GM03348 (cell line): Measurements from ENCODE around the gene CXCL3.

ENCODE experiments used
- DNase-seq: peaks from one replicate; pipeline ENCODE4 v3.0.0; 2012; ENCODE audit warnings: low spot score

Gene CXCL3

GRCh38 chr4:74055498-74055897 lies 17.0 kb upstream of the CXCL3 start:
- DNase-seq: no peak

GRCh38 chr4:74055096-74055495 lies 16.6 kb upstream of the CXCL3 start:
- no peak for DNase-seq

- no peak for DNase-seq
Measured at GRCh38 chr4:74054483-74055047, 16.1 kb upstream of the CXCL3 start.

- DNase-seq: no peak
Measured at GRCh38 chr4:74047152-74047551, 8.7 kb upstream of the CXCL3 start.

- DNase-seq: no peak
Measured at GRCh38 chr4:74045772-74046171, 7.3 kb upstream of the CXCL3 start.

GRCh38 chr4:74045247-74045646 lies 6.8 kb upstream of the CXCL3 start:
- no peak for DNase-seq

GRCh38 chr4:74044677-74045076 lies 6.2 kb upstream of the CXCL3 start:
- DNase-seq: peak; percentile 16

- no peak for DNase-seq
Measured at GRCh38 chr4:74042681-74043080, 4.2 kb upstream of the CXCL3 start.

- DNase-seq: no peak
Measured at GRCh38 chr4:74041418-74041817, 2.9 kb upstream of the CXCL3 start.

- DNase-seq: no peak
Measured at GRCh38 chr4:74039315-74039763, 850 bp upstream of the CXCL3 start.

- no peak for DNase-seq
Measured at GRCh38 chr4:74038086-74038424, 434 bp downstream of the CXCL3 start.

- no peak for DNase-seq
Measured at GRCh38 chr4:74037076-74037955, 1.2 kb downstream of the CXCL3 start.

- peak; percentile 11 for DNase-seq
Measured at GRCh38 chr4:74033739-74034138, 4.8 kb downstream of the CXCL3 start.

- DNase-seq: no peak
Measured at GRCh38 chr4:74032064-74032463, 6.4 kb downstream of the CXCL3 start.

GRCh38 chr4:74031576-74031975 lies 6.9 kb downstream of the CXCL3 start:
- no peak for DNase-seq

- no peak for DNase-seq
Measured at GRCh38 chr4:74030285-74030684, 8.2 kb downstream of the CXCL3 start.

GRCh38 chr4:74028504-74028903 lies 10.0 kb downstream of the CXCL3 start:
- no peak for DNase-seq

GRCh38 chr4:74023709-74024108 lies 14.8 kb downstream of the CXCL3 start:
- no peak for DNase-seq

- no peak for DNase-seq
Measured at GRCh38 chr4:74021601-74022000, 16.9 kb downstream of the CXCL3 start.

GRCh38 chr4:74018771-74019170 lies 19.7 kb downstream of the CXCL3 start:
- DNase-seq: no peak

GRCh38 chr4:74018116-74018515 lies 20.4 kb downstream of the CXCL3 start:
- DNase-seq: no peak

GRCh38 chr4:74016068-74016467 lies 22.4 kb downstream of the CXCL3 start:
- no peak for DNase-seq

GRCh38 chr4:74015126-74015780 lies 23.2 kb downstream of the CXCL3 start:
- no peak for DNase-seq
